Right cardiac atrium (tissue), 5 donors: ENCODE measurements around the gene UNC5B. TPM values are rescaled to one million over a fixed set of nuclear protein-coding genes. Genes with fewer than 3 reads are reported as not detected.

Experiments used
- ATAC-seq, 2 donors: fragments of 200-7000 bp; cut with Tn5 transposase; one replicate each; pipeline versions ENCODE4 v1.8.0 to v1.9.1; 2020; ENCODE audit warnings: moderate library complexity in 2 of 2, mild to moderate bottlenecking in 1 of 2
- DNase-seq, 3 donors: peaks; one replicate each; pipeline ENCODE4 v3.0.0-alpha.2; 2020
- H3K27ac ChIP-seq: one replicate; pipeline ENCODE4 v1.5.1; 2013; ENCODE audit warnings: mild to moderate bottlenecking, low read length, control low read depth, moderate library complexity
- H3K27me3 ChIP-seq: one replicate; pipeline ENCODE4 v1.6.1; 2013; ENCODE audit not compliant: control insufficient read depth, insufficient read depth
- H3K4me1 ChIP-seq: one replicate; pipeline ENCODE4 v1.6.1; 2013; ENCODE audit warnings: low read length; ENCODE audit not compliant: control insufficient read depth, insufficient read depth
- H3K4me3 ChIP-seq: one replicate; pipeline ENCODE4 v1.5.1; 2013; ENCODE audit warnings: low read length, control low read depth
- H3K9me3 ChIP-seq: one replicate; pipeline ENCODE4 v1.6.1; 2013; ENCODE audit warnings: low read length; ENCODE audit not compliant: control insufficient read depth
- WGBS: extraction: QIAGEN DNeasy Blood & Tissue Kit; methylation state at CpG from one replicate; pipeline ENCODE4 v1.1.7; 2013; 5-methylcytosine and 5-hydroxymethylcytosine counted together
- intact Hi-C, 4 donors: fragments of 100-400 bp; cut with DNase I; formaldehyde crosslinking; loops; one replicate each; pipeline versions ENCODE4 v1.11.0 to v1.14.0; 2022 to 2023
- polyA plus RNA-seq: library from polyadenylated mRNA; stranded (reverse); fragments of 200-250 nt; gene quantifications from one replicate; pipeline ENCODE4 v1.2.3, GENCODE V29; 2013
- total RNA-seq, 4 donors: library from RNA; stranded (reverse); fragmentation: NEBNext Ultra II Directional; extraction: Animal tissue kit (Norgen Biotek cat#: 25700); gene quantifications; one replicate each; pipeline ENCODE4 v1.2.1, GENCODE V29; 2021
- donor health status: healthy with polysubstance abuse.
- donor health status: DM: no; HTN: yes; CAD: no.
- donor health status: DM: no; HTN: no; CAD: no.
- donor health status: DM: no; HTN: yes; CAD: no; lungs with severe emphysema.
- donor health status: DM: yes; HTN: yes; CAD: no.

Gene UNC5B
- total and polyA plus RNA-seq, 5 donors = 12.4 to 26.6 (median 22.4) TPM

DNA sequence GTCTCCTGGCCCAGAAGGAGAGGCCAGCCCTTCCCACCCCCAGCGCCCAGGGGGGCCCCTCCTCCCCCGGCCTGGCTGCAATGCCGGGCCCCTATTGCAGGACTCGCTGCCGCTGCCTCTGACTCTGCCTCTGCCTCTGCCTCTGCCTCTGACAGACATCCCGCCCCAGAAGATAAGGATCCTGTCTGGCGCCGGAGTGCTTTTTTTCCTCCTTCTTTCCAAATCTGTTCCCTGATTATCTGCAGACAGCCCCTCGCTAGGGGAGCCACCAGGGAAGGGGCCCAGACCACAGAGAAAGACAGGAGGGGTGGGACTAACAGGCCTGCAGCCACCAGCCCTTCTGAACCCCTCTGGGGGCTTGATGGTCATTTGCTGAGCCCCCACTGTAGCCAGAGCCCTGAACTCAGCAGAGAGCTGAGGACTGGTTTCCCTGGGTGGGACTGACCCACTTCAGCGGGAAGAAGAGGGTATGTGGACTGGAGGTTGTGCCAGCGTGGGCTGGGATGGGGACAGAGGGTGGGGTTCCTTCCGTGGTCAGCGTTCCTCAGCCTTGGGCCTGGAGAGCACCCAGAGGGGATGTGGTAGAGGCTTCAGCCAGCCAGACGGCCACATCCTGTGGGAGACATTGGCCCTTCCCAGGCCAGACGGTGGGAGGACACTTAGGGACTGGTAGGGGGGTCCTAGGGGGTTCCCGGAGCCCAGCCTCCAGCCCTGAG, 22.8 kb downstream of the UNC5B start:
- Histone ChIP-seq H3K27me3 (no peaks in the 10 kb centered on the region), H3K4me3 (no peak overlapping the region), H3K4me1 (peaks cover 61% of the 10 kb centered on the region), H3K27ac (peak overlapping the region; percentile 78), H3K9me3 (no peaks in the 10 kb centered on the region)
- 14% methylated on average over 16 of the region's 16 CpGs for WGBS
- DNase-seq (peak; percentile 87 to 95 (median 94)), ATAC-seq (peak; percentile 84 to 86)
- intact Hi-C loops = no loop called here

DNA sequence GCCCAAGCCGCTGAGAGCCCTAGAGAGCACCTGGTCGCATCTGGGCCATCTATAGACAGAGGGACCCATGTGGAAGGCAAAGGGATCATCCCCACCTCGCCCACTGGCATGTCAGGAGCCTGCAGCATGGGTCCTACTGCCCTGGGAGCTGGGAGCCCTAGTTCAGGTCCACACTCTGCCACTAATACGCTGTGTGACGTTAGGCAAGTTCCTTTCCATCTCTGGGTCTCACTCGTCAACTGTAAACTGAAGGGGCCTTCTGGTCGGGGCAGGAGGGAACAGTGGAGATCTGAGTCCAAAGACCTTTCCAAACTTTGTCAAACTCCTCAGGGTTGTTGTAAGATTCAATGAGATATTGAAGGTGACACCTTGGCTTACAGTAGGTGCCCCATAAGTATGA, 23.4 kb downstream of the UNC5B start:
- H3K9me3 ChIP-seq = no peaks in the 10 kb centered on the region
- intact Hi-C loops = no loop called here
- H3K4me3 ChIP-seq = no peak overlapping the region
- peak overlapping the region; percentile 41 for H3K27ac ChIP-seq
- peaks cover 61% of the 10 kb centered on the region for H3K4me1 ChIP-seq
- ATAC-seq (no peak), DNase-seq (peak in 1 of 3 donors; percentile 17)
- H3K27me3 ChIP-seq = no peaks in the 10 kb centered on the region
- WGBS = 81% methylated on average over 7 of the region's 7 CpGs

DNA sequence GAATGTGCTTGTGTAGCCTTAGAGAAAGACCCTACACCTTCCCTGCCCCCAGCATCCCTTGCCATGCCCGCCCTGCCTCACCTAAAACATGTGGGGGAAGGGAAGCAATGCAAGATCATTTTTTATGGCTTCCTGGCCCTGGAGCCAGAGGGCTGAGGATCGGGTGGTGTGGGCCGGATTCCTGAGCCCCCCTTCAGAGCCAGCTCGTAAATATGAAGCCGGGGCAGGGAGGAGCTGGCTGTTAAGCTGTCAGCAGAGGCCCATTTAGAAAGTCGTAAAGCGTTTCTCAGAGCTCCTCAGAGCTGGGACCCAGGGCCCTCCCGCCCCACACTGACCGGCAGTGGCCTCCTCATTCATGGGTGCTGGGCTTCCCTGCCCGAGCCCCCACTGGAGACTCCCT, 23.9 kb downstream of the UNC5B start:
- H3K4me3 ChIP-seq = no peak overlapping the region
- H3K4me1 ChIP-seq = peaks cover 62% of the 10 kb centered on the region
- H3K9me3 ChIP-seq = no peaks in the 10 kb centered on the region
- no peaks in the 10 kb centered on the region for H3K27me3 ChIP-seq
- WGBS = 48% methylated on average over 10 of the region's 10 CpGs
- ATAC-seq = no peak
- DNase-seq = peak in 2 of 3 donors; percentile 51 to 61
- intact Hi-C loops = no loop called here
- H3K27ac ChIP-seq = peak overlapping the region; percentile 20

DNA sequence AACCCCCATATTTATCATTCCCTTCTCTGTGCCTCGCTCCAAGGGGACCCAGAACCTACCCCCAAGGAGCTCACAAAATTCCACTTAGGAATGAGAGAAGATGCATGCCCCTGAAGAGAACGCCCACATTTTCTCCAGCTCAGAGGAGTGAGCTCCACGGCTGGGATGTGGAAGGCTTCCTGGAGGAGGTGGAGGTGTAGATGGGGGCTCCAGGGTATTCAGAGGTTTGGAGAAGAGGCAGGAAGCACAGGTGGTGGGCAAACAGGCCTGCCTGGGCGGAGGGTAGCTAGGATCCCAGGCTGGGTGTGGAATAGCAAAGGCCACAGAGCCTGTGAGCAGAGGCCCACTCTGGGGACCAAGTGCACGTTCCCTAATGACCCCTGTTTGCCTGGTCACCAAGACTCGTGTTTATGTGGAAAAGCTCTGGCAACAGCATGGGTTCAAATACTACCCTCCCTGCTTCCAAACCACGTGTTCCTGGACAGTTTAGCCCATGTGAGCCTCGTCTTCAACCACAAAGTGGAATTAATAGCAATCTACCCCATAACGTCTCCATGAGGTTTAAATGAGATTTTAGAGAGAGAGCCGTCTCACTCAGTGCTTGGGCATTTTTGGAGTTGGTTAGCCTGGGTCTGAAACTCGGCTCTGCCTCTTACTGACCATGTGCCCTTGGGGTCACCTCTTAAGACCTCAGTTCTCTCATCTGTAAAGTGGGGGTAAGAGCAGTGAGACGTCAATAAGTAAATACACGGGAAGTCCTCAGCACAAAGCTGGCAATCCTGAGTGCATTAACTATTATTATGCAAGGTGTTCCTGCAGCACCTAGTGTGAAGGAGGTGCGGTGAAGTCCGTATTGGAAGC, 24.7 kb downstream of the UNC5B start:
- intact Hi-C loops = no loop called here
- ATAC-seq (no peak), DNase-seq (peak in 2 of 3 donors; percentile 35 to 40)
- WGBS = 78% methylated on average over 15 of the region's 15 CpGs
- Histone ChIP-seq H3K27me3 (no peaks in the 10 kb centered on the region), H3K4me3 (no peak overlapping the region), H3K27ac (no peak overlapping the region), H3K4me1 (peaks cover 63% of the 10 kb centered on the region), H3K9me3 (no peaks in the 10 kb centered on the region)

DNA sequence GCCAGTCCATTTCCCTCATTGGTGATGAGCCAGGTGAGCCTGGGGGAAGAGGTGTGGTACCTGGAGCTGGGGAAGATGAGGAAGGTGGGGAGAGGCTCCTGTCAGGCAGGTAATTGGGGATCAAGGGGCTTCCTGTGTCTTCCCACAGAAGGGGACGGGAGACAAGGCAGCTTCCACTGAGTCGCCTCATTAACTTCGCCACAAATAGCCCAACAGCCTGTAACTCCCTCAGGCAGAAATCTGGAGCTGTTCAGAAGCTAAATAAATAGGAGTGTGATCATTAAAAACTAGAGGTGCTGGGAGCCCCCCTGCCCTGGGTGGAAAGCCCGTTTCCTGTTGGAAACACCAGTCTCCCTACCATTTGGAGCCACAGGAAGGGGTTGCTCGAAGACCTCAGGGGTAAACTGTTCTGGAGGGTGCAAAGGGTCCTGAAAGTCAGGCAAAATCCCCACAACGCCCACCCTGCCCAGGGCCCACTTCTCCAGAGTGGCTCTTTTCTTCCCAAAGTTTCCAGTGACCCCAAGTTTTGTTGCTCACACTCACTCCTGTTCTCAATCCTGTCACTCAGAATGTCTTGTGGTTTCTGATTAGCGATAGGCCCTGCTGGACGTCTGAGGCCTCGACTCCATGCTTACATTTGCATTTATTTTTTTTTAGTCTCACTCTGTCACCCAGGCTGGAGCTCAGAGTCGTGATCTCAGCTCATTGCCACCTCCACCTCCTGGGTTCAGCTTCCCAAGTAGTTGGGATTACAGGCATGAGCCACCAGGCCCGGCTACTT, 25.7 kb downstream of the UNC5B start:
- no peak overlapping the region for H3K27ac ChIP-seq
- WGBS = 69% methylated on average over 11 of the region's 11 CpGs
- no peak for ATAC-seq
- H3K4me1 ChIP-seq = peaks cover 58% of the 10 kb centered on the region
- H3K9me3 ChIP-seq = no peaks in the 10 kb centered on the region
- H3K4me3 ChIP-seq = no peak overlapping the region
- intact Hi-C loops = no loop called here
- no peaks in the 10 kb centered on the region for H3K27me3 ChIP-seq
- peak in 2 of 3 donors; percentile 6 to 10 for DNase-seq

DNA sequence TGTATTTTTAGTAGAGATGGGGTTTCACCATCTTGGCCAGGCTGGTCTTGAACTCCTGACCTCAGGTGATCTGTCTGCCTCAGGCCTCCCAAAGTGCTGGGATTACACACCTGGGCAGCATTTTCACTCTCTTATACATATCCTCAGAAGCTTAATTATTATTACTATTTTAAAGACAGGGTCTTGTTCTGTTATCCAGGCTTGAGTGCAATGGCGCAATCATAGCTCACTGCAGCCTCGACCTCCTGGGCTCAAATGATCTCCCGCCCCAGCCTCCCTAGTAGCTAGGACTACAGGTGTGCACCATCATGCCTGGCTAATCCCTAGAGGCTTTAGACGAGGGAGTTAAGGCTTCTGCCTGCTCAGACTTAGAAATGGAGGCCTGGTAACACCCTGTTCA, 26.3 kb downstream of the UNC5B start:
- ATAC-seq = no peak
- Histone ChIP-seq H3K27ac (no peak overlapping the region), H3K4me1 (peaks cover 55% of the 10 kb centered on the region), H3K27me3 (no peaks in the 10 kb centered on the region), H3K4me3 (no peak overlapping the region), H3K9me3 (no peaks in the 10 kb centered on the region)
- DNase-seq = peak in 2 of 3 donors; percentile 0 to 22
- WGBS = 83% methylated on average over 4 of the region's 4 CpGs
- intact Hi-C loops = no loop called here

DNA sequence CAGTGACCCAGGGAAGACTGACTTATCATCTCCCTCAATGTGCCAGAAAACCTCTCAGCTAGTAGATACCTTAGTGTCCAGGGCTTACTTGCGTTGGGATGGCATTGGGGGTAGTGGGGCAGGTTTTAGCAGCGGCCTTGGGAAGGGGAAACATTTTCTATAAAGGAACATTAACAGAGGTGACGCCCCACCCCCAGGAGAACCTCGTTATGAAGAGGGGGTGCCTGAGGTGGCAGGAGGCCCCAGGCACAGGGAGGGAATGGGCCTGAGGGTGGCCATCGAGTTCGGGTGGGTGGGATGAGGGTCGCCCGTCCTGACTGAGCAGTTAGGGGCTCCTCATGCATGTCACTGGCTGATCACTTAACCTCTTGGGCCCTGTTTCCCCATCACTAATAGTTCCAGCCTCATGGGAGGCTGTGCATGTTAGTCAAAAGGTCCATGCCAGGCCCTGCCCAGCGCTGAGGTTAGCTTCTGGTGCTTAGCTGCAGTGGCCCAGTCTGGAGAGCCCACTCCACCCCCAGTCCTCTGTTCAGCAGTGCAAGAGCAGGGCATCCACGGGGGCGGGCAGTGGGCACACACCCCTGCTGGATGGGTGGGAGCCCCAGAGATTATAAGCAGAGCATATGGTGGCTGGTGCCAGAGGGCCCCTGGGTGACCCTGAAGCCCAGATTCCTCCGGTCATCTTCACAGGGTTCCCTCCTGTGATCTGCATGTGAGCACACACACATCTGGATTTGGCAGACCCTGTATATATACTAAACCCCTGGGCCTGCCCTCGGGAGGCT, 27.0 kb downstream of the UNC5B start:
- peak in 2 of 3 donors; percentile 48 to 52 for DNase-seq
- 77% methylated on average over 13 of the region's 13 CpGs for WGBS
- Histone ChIP-seq H3K4me1 (peaks cover 55% of the 10 kb centered on the region), H3K4me3 (no peak overlapping the region), H3K27ac (no peak overlapping the region), H3K9me3 (no peaks in the 10 kb centered on the region), H3K27me3 (no peaks in the 10 kb centered on the region)
- intact Hi-C loops = no loop called here
- ATAC-seq = no peak

DNA sequence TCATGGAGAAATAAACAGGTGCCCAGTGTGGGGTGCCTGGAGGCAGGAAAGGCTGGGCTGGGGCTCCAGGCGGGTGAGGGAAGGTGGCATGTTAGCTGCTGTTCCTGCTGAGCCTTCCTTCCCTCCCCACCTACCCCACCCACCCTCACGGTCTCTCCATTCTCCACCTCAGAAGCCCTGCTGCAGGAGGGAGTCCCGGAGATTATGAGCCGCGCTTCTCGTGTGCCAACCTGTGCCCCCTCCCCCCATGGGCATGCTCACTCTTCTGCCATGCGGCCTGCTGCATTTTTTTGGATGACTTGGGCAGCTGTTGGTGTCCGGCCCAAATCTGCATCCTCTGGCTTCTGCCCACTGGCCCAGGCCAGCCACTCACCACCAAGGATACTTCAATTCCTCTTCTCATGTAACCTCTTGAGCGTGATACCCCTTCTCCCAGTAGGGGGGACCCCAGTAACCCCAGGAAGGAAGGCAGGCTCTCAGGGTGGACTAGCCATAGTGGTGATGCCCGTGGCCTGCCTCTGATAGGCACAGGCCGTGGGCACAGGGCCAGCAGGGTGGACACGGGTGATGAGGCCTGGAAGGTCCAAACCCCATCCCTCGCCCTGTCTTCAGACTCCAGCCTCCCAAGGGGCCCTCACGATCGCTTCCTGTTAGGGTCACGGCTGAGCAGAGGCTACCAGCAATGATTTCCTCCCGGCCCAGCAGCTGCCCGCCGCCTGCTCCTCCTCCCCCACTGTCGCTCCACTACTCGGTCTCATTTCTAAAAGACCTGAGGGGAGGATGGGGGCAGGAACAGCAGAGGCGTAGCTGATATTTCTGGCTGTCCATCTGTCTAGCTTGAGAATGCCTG, 27.8 kb downstream of the UNC5B start:
- no peak for ATAC-seq
- Histone ChIP-seq H3K4me1 (peaks cover 56% of the 10 kb centered on the region), H3K27me3 (no peaks in the 10 kb centered on the region), H3K4me3 (no peak overlapping the region), H3K9me3 (no peaks in the 10 kb centered on the region), H3K27ac (peak overlapping the region; percentile 55)
- DNase-seq = peak; percentile 59 to 82 (median 82)
- intact Hi-C loops = no loop called here
- WGBS = 51% methylated on average over 22 of the region's 22 CpGs

DNA sequence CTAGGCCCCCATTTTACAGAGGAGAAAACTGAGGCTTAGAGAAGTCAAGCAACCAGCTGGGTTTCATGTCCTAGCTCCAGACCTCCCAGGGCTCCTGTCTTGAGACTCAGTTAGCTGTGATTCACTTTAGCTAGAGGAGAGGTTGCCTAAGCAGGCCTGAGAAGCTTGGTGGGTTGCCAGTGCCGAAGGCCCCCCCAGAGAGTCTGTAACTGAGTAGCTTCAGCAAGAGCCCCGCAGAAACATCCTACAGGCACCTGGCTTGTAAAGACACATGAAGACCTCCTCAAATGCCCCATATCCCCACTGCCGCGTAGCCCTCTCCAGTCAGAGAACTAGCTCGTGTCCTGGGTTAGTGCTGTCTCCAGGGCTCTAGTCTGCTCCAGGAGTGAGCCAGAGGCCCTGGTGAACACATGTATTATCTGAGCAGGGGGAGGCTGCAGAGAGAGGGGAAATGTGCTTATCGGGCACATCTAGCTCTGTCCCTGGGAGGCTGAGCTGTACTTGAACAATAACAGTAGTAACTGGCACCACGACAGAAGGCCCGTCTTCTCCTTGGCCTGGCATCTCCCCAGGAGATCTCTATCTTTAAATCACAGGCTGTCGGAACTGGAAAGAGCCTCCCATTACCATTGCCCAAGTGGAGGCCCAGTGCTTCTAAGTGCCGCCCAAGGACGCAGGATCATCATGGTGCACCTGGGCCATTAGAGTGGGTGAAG, 28.9 kb downstream of the UNC5B start:
- no peaks in the 10 kb centered on the region for H3K27me3 ChIP-seq
- intact Hi-C loops = no loop called here
- H3K4me1 ChIP-seq = peaks cover 57% of the 10 kb centered on the region
- WGBS = 37% methylated on average over 11 of the region's 11 CpGs
- peak in 1 of 2 donors; percentile 28 for ATAC-seq
- peak overlapping the region; percentile 55 for H3K27ac ChIP-seq
- DNase-seq = peak; percentile 83 to 85 (median 84)
- no peaks in the 10 kb centered on the region for H3K9me3 ChIP-seq
- H3K4me3 ChIP-seq = no peak overlapping the region
